ENCODE results near the gene ABCD2. TPM values are rescaled to one million over a fixed set of nuclear protein-coding genes. Genes with fewer than 3 reads are reported as not detected.

ABCD2 gene
- total RNA-seq, result 0.09 and 0.16 TPM in 2 replicates

DNA sequence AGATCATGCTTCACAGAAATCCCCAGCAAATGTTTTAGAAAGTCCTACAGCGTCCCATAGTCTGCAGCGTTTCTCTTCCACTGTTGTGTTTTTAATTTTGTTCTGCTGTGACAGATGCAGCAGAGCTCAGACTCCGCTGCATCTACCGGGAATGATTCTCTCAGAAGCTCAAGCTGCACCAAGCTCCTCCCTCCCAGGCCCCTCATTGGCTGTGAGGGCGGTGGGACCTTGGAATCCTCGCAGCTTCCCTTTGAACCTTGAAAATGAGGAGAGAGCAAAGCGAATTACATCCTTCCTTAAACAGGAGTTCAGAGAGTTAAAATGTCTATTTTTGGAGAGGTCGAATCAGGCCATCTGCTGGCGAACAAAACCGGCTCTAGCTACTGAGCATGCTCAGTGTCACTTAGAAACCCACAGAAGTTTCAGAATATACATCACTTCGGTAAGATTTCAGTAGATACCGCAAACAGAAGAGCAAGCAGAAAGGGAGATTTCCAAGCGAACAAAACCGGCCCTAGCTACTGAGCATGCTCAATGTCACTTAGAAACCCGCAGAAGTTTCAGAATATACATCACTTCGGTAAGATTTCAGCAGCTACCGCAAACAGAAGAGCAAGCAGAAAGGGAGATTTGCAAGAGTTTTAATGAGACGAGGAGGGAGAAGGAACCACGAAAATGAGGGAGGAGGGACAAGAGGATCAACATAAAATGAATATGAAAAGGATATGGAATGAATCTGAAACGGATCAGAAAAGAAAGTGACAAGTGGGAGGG is at the start of gene ABCD2:
Gene ABCD2 (minus strand): TSS at position 144 of the 774 bp plus-strand sequence. CDS start 188 bp downstream, outside the sequence.

Other genes with a start within 250 kb of the ABCD2 start
- gene KIF21A, start 176.7 kb downstream of the ABCD2 start, total RNA-seq, result 2.2 and 2.4 TPM in 2 replicates

Measured in bronchial smooth muscle cell (primary cell).